ENCODE measurements around the gene TTLL4. TPM values are rescaled to one million over a fixed set of nuclear protein-coding genes. Genes with fewer than 3 reads are reported as not detected.

Gene TTLL4
- polyA plus RNA-seq, 1 of the 3 experiments (the other 2 are of a cell fraction), result 15.6 TPM

- no peak for TF ChIP-seq TAF1 (IDR thresholded peaks at IDR 0.05; ENCODE audit: borderline replicate concordance, low read depth, low read length)
- no peak for TF ChIP-seq GATA2 (CRISPR knock-in tag; IDR thresholded peaks at IDR 0.05)
- TF ChIP-seq RAD21 (IDR thresholded peaks at IDR 0.05; ENCODE audit: low read length), result peak; percentile 32; the same call in 1 of the 2 replicates
- TF ChIP-seq RCOR1 (IDR thresholded peaks at IDR 0.05; ENCODE audit: low read length), result no peak
- TF ChIP-seq USF2 (IDR thresholded peaks at IDR 0.05; ENCODE audit: borderline replicate concordance, low read depth, low read length), result no peak
- TF ChIP-seq PBX3 (IDR thresholded peaks at IDR 0.05), result no peak
- no peak for TF ChIP-seq FOXJ3 (CRISPR knock-in tag; IDR thresholded peaks at IDR 0.05)
- TF ChIP-seq TCF12 (IDR thresholded peaks at IDR 0.05), result no peak
- no peak for TF ChIP-seq FOSL2 (IDR thresholded peaks at IDR 0.05; ENCODE audit: borderline replicate concordance, low read depth)
- TF ChIP-seq ELF1 (IDR thresholded peaks at IDR 0.05), result no peak
- no peak for TF ChIP-seq FOXM1 (IDR thresholded peaks at IDR 0.05; ENCODE audit: low read depth)
Measured at GRCh38 chr2:218727502-218728165, 17.0 kb downstream of the TTLL4 start (continued).

GRCh38 chr2:218729640-218730039 lies 19.0 kb downstream of the TTLL4 start:
- Histone ChIP-seq H3K27me3 (ENCODE audit: insufficient read depth) (no peaks in the 10 kb centered on the region), H3K36me3 (replicated peaks in 1 of 2; ENCODE audit: control insufficient read depth in 1 of 2, insufficient read depth in 2 of 2, low read length in 1 of 2) (peaks cover 0 to 20% of the 10 kb centered on the region in 2 experiments), H3F3A (replicated peaks; ENCODE audit: insufficient read depth) (peaks cover 22% of the 10 kb centered on the region), H3K9me2 (no peaks in the 10 kb centered on the region), H3K4me1 (ENCODE audit: control insufficient read depth in 1 of 2, insufficient read depth in 2 of 2, low read depth in 1 of 2, low read length in 1 of 2) (peaks cover 0 to 26% of the 10 kb centered on the region in 2 experiments; a peak in 2 of 4 replicates), H3K4me3 (ENCODE audit: low read depth in 2 of 2, low read length in 1 of 2) (no peak overlapping the region), H3K9ac (no peak overlapping the region), H3K79me2 (ENCODE audit: insufficient read depth) (peaks cover 75% of the 10 kb centered on the region), H3K27ac (ENCODE audit: low read depth in 2 of 2, low read length in 1 of 2) (0 out of 4 replicates have a peak overlapping the region, but pooled peaks of 1 of the 2 experiments have one; percentile 16), H3K4me2 (no peak overlapping the region), H3K9me3 (peaks cover 11% of the 10 kb centered on the region; the same call in 1 of the 2 replicates), H4K20me1 (ENCODE audit: insufficient read depth) (no peaks in the 10 kb centered on the region), H2AFZ (ENCODE audit: low read depth) (no peak overlapping the region)
- ChIA-PET CTCF (interaction anchor here (2.5 kb wide), 1 partner anchor 19 kb away, joined by 15 read pairs; the partner anchor contains the start of gene TTLL4), POLR2A (no interaction called here)
- WGBS (ENCODE audit: low lambda C conversion rate), result 95% methylated on average over 3 of the region's 3 CpGs
- no peak for TF ChIP-seq RXRA (IDR thresholded peaks at IDR 0.05; ENCODE audit: borderline replicate concordance, low read depth)
- TF ChIP-seq USF2 (IDR thresholded peaks at IDR 0.05; ENCODE audit: borderline replicate concordance, low read depth, low read length), result no peak
- no peak for TF ChIP-seq ELF1 (IDR thresholded peaks at IDR 0.05)
- TF ChIP-seq EZH2phosphoT487 (IDR thresholded peaks at IDR 0.05; ENCODE audit: borderline replicate concordance, low read depth), result no peak
- no peak for TF ChIP-seq PBX3 (IDR thresholded peaks at IDR 0.05)
- TF ChIP-seq CHD2 (IDR thresholded peaks at IDR 0.05; ENCODE audit: low read length, partially characterized antibody), result no peak
- TF ChIP-seq TCF12 (IDR thresholded peaks at IDR 0.05), result no peak
- no peak for TF ChIP-seq ZBTB33 (IDR thresholded peaks at IDR 0.05; ENCODE audit: borderline replicate concordance, low read depth)
- TF ChIP-seq RAD21 (IDR thresholded peaks at IDR 0.05; ENCODE audit: low read length), result no peak
- no peak for TF ChIP-seq TAF1 (IDR thresholded peaks at IDR 0.05; ENCODE audit: borderline replicate concordance, low read depth, low read length)
- TF ChIP-seq RCOR1 (IDR thresholded peaks at IDR 0.05; ENCODE audit: low read length), result no peak
- TF ChIP-seq FOXM1 (IDR thresholded peaks at IDR 0.05; ENCODE audit: low read depth), result no peak
- TF ChIP-seq IRF3 (IDR thresholded peaks at IDR 0.05; ENCODE audit: low read depth, low read length), result no peak
- TF ChIP-seq EP300 (IDR thresholded peaks at IDR 0.05; ENCODE audit: borderline replicate concordance in 1 of 2, low read depth in 1 of 2, low read length in 1 of 2), result no peak
- no peak for TF ChIP-seq NFIC (IDR thresholded peaks at IDR 0.05; ENCODE audit: borderline replicate concordance)
- TF ChIP-seq POLR2AphosphoS5 (IDR thresholded peaks at IDR 0.05; ENCODE audit: low read depth, low read length), result no peak
- TF ChIP-seq USF1 (IDR thresholded peaks at IDR 0.05; ENCODE audit: borderline replicate concordance, low read depth), result no peak
- no peak for TF ChIP-seq GABPA (IDR thresholded peaks at IDR 0.05; ENCODE audit: low read depth)
- no peak for DNase-seq

Measured in SK-N-SH (cell line).